H1 (cell line): Measurements from ENCODE around the gene CNOT3. TPM values are rescaled to one million over a fixed set of nuclear protein-coding genes. Genes with fewer than 3 reads are reported as not detected.

Experiments used
- BCL11A ChIP-seq, 2 experiments: IDR thresholded peaks; one replicate each; pipeline ENCODE4 v1.6.1; 2011; ENCODE audit warnings: low read depth in 2 of 2, low read length in 2 of 2, mild to moderate bottlenecking in 2 of 2
- CTCF ChIP-seq, 3 experiments: IDR thresholded peaks; 1 replicate in 2 of 3; 2 replicates in 1 of 3; pipeline versions ENCODE4 v1.5.1 to v1.6.1; 2011; ENCODE audit warnings: low read length in 3 of 3, mild to moderate bottlenecking in 3 of 3, inconsistent platforms in 2 of 3, low read depth in 1 of 3, moderate library complexity in 1 of 3; ENCODE audit not compliant: insufficient read depth in 1 of 3; ENCODE audit errors: control extremely low read depth in 1 of 3
- EGR1 ChIP-seq: IDR thresholded peaks from 2 replicates; pipeline ENCODE4 v1.6.1; 2011; ENCODE audit warnings: low read depth, low read length, borderline replicate concordance
- EP300 ChIP-seq, 2 experiments: IDR thresholded peaks; 1 replicate in 1 of 2; 2 replicates in 1 of 2; pipeline ENCODE4 v1.6.1; 2011 to 2012; ENCODE audit warnings: low read depth in 2 of 2, low read length in 2 of 2, mild to moderate bottlenecking in 2 of 2, borderline replicate concordance in 1 of 2, inconsistent platforms in 1 of 2, moderate library complexity in 1 of 2
- GABPA ChIP-seq: IDR thresholded peaks from 2 replicates; pipeline ENCODE4 v1.6.1; 2011; ENCODE audit warnings: mild to moderate bottlenecking, low read length, moderate library complexity, borderline replicate concordance; ENCODE audit not compliant: insufficient read depth
- KDM1A ChIP-seq: fragments of 200-600, 300-600 bp; sonication (generic); IDR thresholded peaks from 2 replicates; pipeline ENCODE4 v1.7.1; 2016; ENCODE audit warnings: mild to moderate bottlenecking, low read length, borderline replicate concordance
- KDM5A ChIP-seq: fragments of 200-600 bp; IDR thresholded peaks from 2 replicates; pipeline ENCODE4 v1.7.1; 2012; ENCODE audit warnings: mild to moderate bottlenecking, low read length, inconsistent platforms, mixed read lengths
- MAX ChIP-seq: IDR thresholded peaks from 2 replicates; pipeline ENCODE4 v1.6.1; 2012; ENCODE audit warnings: inconsistent platforms
- NRF1 ChIP-seq: IDR thresholded peaks from 2 replicates; pipeline ENCODE4 v1.6.1; 2011; ENCODE audit warnings: mild to moderate bottlenecking, low read depth, low read length, improper control_type of control experiment
- POLR2A ChIP-seq, 2 experiments: IDR thresholded peaks; 1 replicate in 1 of 2; 2 replicates in 1 of 2; pipeline ENCODE4 v1.6.1; 2011; ENCODE audit warnings: low read depth in 2 of 2, low read length in 2 of 2, mild to moderate bottlenecking in 2 of 2; ENCODE audit errors: control extremely low read depth in 1 of 2
- POU5F1 ChIP-seq: IDR thresholded peaks from 2 replicates; pipeline ENCODE4 v1.6.1; 2011; ENCODE audit warnings: low read depth, mild to moderate bottlenecking, low read length, moderate library complexity
- SAP30 ChIP-seq: fragments of 300-600 bp; sonication (generic); IDR thresholded peaks from 2 replicates; pipeline ENCODE4 v1.7.1; 2012; ENCODE audit warnings: low read length, moderate library complexity, mild to moderate bottlenecking, inconsistent platforms; ENCODE audit not compliant: insufficient read depth, insufficient replicate concordance
- SIN3A ChIP-seq, 2 experiments: IDR thresholded peaks in 1 of 2; conservative IDR thresholded peaks in 1 of 2; 2 replicates each; pipeline ENCODE4 v1.6.1; 2011 to 2012; ENCODE audit warnings: low read length in 2 of 2, improper control_type of control experiment in 1 of 2, low read depth in 1 of 2, mild to moderate bottlenecking in 1 of 2
- SIX5 ChIP-seq: IDR thresholded peaks from 2 replicates; pipeline ENCODE4 v1.6.1; 2011; ENCODE audit warnings: mild to moderate bottlenecking, low read depth, low read length
- SP1 ChIP-seq: IDR thresholded peaks from 2 replicates; pipeline ENCODE4 v1.6.1; 2011; ENCODE audit warnings: low read depth, low read length
- SP2 ChIP-seq: IDR thresholded peaks from 2 replicates; pipeline ENCODE4 v1.6.1; 2012; ENCODE audit warnings: mild to moderate bottlenecking, low read length, inconsistent platforms
- SP4 ChIP-seq: IDR thresholded peaks from 2 replicates; pipeline ENCODE4 v1.6.1; 2012; ENCODE audit warnings: low read length, inconsistent platforms
- TAF1 ChIP-seq: IDR thresholded peaks from 2 replicates; pipeline ENCODE4 v1.6.1; 2011; ENCODE audit warnings: mild to moderate bottlenecking, low read depth, low read length
- USF2 ChIP-seq: IDR thresholded peaks from 2 replicates; pipeline ENCODE4 v1.6.1; 2011; ENCODE audit warnings: low read length, improper control_type of control experiment
- polyA plus RNA-seq, 7 experiments: library from polyadenylated mRNA; depleted of rRNA in 3 of 7; stranded (reverse) in 5 of 7; unstranded in 2 of 7; fragments of >200 nt in 5 of 7; fragments of 200-250 nt in 2 of 7; gene quantifications; 1 replicate in 5 of 7; 2 replicates in 1 of 7; 4 replicates in 1 of 7; pipeline versions ENCODE4 v1.2.1 to v1.2.3, GENCODE V29; 2011 to 2013; ENCODE audit warnings: missing spikeins in 2 of 7, mixed read lengths in 2 of 7
- total RNA-seq: library from RNA; stranded (reverse); fragmentation: NEBNext Ultra II Directional; extraction: Animal tissue kit (Norgen Biotek cat#: 25700); gene quantifications from 2 replicates; pipeline ENCODE4 v1.2.1, GENCODE V29; 2021

The CNOT3 gene
- total and polyA plus RNA-seq, 2 of the 8 experiments (the other 6 are each of a cell fraction or from before 2014, with no cell fraction given): 21.2 to 86.4 TPM

- peak in 1 of 2 experiments; percentile 59; a peak in 1 of 4 replicates for TF ChIP-seq SIN3A (conservative IDR thresholded peaks at IDR 0.05 in 1 of 2, IDR thresholded peaks at IDR 0.05 in 1 of 2; ENCODE audit: low read depth in 1 of 2, low read length in 2 of 2)
- no peak for TF ChIP-seq SP2
- TF ChIP-seq SP4: no peak
- TF ChIP-seq SAP30: no peak
- no peak for TF ChIP-seq POLR2A (IDR thresholded peaks at IDR 0.05; ENCODE audit: control extremely low read depth in 1 of 2, low read depth in 2 of 2, low read length in 2 of 2)
- TF ChIP-seq BCL11A (IDR thresholded peaks at IDR 0.05; ENCODE audit: low read depth in 2 of 2, low read length in 2 of 2): no peak
- TF ChIP-seq NRF1: no peak
- no peak for TF ChIP-seq KDM5A
- no peak for TF ChIP-seq EGR1
- no peak for TF ChIP-seq KDM1A
- peak; percentile 81 to 92 (median 91) for TF ChIP-seq CTCF (IDR thresholded peaks at IDR 0.05; ENCODE audit: control extremely low read depth in 1 of 3, insufficient read depth in 1 of 3, low read depth in 1 of 3, low read length in 3 of 3)
- TF ChIP-seq SP1: 0 out of 2 replicates have a peak, but pooled peaks have one; percentile 28
- no peak for TF ChIP-seq SIX5
- no peak for TF ChIP-seq EP300 (IDR thresholded peaks at IDR 0.05; ENCODE audit: borderline replicate concordance in 1 of 2, low read depth in 2 of 2, low read length in 2 of 2)
- TF ChIP-seq TAF1: no peak
- no peak for TF ChIP-seq POU5F1
- TF ChIP-seq MAX: peak; percentile 68; the same call in 1 of the 2 replicates
- TF ChIP-seq USF2: no peak
- TF ChIP-seq GABPA: peak; percentile 56; the same call in 1 of the 2 replicates
- TF ChIP-seq, all 59 proteins: peak for 8
Measured at GRCh38 chr19:54168174-54168917, 30.8 kb downstream of the CNOT3 start (continued).
